IPS-18a (cell line): ENCODE data around the gene STK40.

Experiments used
- H3K27ac ChIP-seq: one replicate; pipeline ENCODE4 v1.5.1; 2013; ENCODE audit warnings: low read length
- H3K27me3 ChIP-seq: one replicate; pipeline ENCODE4 v1.6.1; 2013; ENCODE audit warnings: mild to moderate bottlenecking, low read length; ENCODE audit not compliant: control insufficient read depth, insufficient read depth
- H3K36me3 ChIP-seq: one replicate; pipeline ENCODE4 v1.6.1; 2013; ENCODE audit warnings: low read depth, low read length; ENCODE audit not compliant: control insufficient read depth
- H3K4me1 ChIP-seq: one replicate; pipeline ENCODE4 v1.6.1; 2013; ENCODE audit warnings: low read depth, low read length; ENCODE audit not compliant: control insufficient read depth
- H3K4me3 ChIP-seq: one replicate; pipeline ENCODE4 v1.5.1; 2013; ENCODE audit warnings: low read length
- H3K9ac ChIP-seq: one replicate; pipeline ENCODE4 v1.6.1; 2013; ENCODE audit warnings: mild to moderate bottlenecking, low read length, moderate library complexity
- H3K9me3 ChIP-seq: one replicate; pipeline ENCODE4 v1.6.1; 2013; ENCODE audit warnings: low read depth, low read length; ENCODE audit not compliant: control insufficient read depth

STK40 gene

GRCh38 chr1:36411674-36412648 lies 26.2 kb upstream of the STK40 start:
- Histone ChIP-seq H3K27ac (no peak overlapping the region), H3K4me1 (no peaks in the 10 kb centered on the region), H3K4me3 (no peak overlapping the region), H3K36me3 (no peaks in the 10 kb centered on the region), H3K9ac (no peak overlapping the region), H3K9me3 (no peaks in the 10 kb centered on the region), H3K27me3 (no peaks in the 10 kb centered on the region)

DNA sequence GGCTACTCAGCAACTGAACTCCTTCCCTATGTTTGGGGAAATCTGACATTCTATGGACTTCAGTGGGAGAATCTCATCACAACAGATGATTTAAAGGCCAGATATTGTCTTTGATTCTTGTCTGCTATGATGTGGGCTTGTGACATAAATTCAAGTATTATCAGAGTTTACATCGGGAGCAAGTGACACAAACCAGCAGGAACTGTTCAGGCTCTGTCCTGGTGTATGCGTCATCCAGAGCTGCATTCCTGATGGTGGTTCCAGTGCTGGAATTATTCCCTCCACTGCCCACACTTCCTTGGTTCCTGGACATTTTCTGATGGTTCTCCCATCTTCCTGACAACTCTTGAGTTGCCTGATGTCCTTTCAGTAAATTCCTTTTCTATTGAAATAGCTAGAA lies 22.8 kb upstream of the STK40 start:
- H3K4me1 ChIP-seq: no peaks in the 10 kb centered on the region
- no peak overlapping the region for H3K4me3 ChIP-seq
- H3K27ac ChIP-seq: no peak overlapping the region
- H3K9me3 ChIP-seq: no peaks in the 10 kb centered on the region
- no peaks in the 10 kb centered on the region for H3K36me3 ChIP-seq
- no peak overlapping the region for H3K9ac ChIP-seq
- no peaks in the 10 kb centered on the region for H3K27me3 ChIP-seq

DNA sequence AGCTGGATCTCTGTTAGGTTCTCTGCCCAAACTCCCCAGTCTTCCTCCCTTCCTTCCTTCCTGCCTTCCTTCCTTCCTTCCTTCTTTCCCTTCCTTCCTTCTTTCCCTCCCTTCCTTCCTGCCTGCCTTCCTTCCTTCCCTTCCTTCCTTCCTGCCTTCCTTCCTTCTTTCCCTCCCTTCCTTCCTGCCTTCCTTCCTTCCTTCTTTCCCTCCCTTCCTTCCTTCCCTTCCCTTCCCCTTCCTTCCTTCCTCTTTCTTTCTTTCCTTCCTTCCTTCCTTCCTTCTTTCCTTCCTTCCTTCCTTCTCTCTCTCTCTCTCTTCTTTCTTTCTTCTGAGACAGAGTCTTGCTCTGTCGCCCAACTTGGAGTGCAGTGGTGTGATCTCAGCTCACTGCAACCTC lies 20.7 kb upstream of the STK40 start:
- Histone ChIP-seq H3K9me3 (no peaks in the 10 kb centered on the region), H3K27me3 (no peaks in the 10 kb centered on the region), H3K27ac (no peak overlapping the region), H3K36me3 (no peaks in the 10 kb centered on the region), H3K9ac (no peak overlapping the region), H3K4me1 (no peaks in the 10 kb centered on the region), H3K4me3 (no peak overlapping the region)

DNA sequence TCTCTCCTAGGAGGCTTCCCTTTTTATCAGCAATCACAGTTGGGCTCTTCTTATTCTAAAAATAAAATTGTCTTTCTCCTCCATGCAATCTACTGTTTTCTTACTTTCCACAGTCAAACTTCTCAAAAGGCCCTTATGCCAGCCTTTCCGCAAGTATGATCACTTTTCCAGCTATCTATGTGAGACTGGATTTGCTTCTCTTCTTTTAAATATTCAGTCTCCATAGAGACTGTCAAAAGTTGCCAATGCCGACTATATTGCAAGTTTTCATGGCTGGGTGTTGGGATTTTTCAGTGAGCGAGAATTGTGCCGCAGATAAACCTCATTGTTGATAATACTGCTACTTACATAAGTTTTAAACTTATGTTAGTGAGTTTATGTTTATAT lies 16.8 kb upstream of the STK40 start:
- no peaks in the 10 kb centered on the region for H3K36me3 ChIP-seq
- H3K27ac ChIP-seq: no peak overlapping the region
- no peaks in the 10 kb centered on the region for H3K9me3 ChIP-seq
- H3K4me1 ChIP-seq: peaks cover 4% of the 10 kb centered on the region
- no peak overlapping the region for H3K9ac ChIP-seq
- H3K4me3 ChIP-seq: no peak overlapping the region
- no peaks in the 10 kb centered on the region for H3K27me3 ChIP-seq

GRCh38 chr1:36401602-36402503 lies 16.1 kb upstream of the STK40 start:
- no peak overlapping the region for H3K27ac ChIP-seq
- H3K27me3 ChIP-seq: no peaks in the 10 kb centered on the region
- peaks cover 4% of the 10 kb centered on the region for H3K4me1 ChIP-seq
- H3K9me3 ChIP-seq: no peaks in the 10 kb centered on the region
- H3K4me3 ChIP-seq: peak overlapping the region; percentile 82
- no peaks in the 10 kb centered on the region for H3K36me3 ChIP-seq
- peak overlapping the region; percentile 73 for H3K9ac ChIP-seq

GRCh38 chr1:36400825-36401601 lies 15.3 kb upstream of the STK40 start:
- H3K9ac ChIP-seq: peak overlapping the region; percentile 73
- H3K4me1 ChIP-seq: peaks cover 4% of the 10 kb centered on the region
- H3K36me3 ChIP-seq: no peaks in the 10 kb centered on the region
- H3K27ac ChIP-seq: peak overlapping the region; percentile 42
- H3K4me3 ChIP-seq: peak overlapping the region; percentile 82
- H3K9me3 ChIP-seq: no peaks in the 10 kb centered on the region
- no peaks in the 10 kb centered on the region for H3K27me3 ChIP-seq

DNA sequence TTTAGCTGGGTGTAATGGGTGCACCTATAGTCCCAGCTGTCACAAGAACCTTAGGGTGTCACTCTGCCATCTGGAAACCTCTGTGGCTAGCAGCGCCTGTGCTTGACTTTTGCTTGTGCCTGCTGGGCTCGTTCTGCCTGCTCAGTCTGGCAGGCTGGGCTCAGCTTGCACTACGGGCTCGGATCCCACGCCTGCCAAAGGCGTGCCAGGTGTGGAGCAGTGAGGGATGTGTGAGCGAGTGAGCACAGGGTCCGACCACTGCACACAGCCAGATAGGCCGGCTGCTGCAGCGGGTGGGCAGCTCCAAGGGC lies 14.7 kb upstream of the STK40 start:
- Histone ChIP-seq H3K9me3 (no peaks in the 10 kb centered on the region), H3K4me1 (peaks cover 4% of the 10 kb centered on the region), H3K27me3 (no peaks in the 10 kb centered on the region), H3K4me3 (peak overlapping the region; percentile 82), H3K27ac (no peak overlapping the region), H3K36me3 (no peaks in the 10 kb centered on the region), H3K9ac (peak overlapping the region; percentile 68)

DNA sequence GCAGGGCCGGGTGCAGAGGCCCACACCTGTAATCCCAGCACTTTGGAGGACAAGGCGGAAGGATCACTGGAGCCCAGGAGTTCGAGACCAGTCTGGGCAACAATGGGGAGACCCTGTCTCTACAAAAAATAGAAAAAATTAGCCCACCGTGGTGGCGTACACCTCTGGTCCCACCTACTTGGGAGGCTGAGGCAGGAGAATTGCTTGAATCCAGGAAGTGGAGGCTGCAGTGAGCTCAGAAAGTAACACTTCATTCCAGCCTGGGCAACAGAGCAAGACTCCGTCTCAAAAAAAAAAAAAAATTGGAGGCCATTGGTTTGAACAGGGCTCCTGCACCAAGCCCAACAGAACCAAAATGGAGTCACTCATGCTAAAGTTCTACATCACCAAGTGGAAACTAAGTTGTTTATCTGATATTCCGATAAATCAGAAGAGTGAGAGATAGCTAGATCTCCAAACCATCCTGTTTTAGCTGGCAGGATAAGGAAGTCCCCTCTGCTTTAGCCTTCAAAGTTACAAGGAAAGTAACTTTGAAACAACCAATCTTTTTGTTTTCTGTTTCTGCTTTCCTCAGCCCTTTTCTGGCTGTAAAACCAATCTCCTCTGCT lies 12.8 kb upstream of the STK40 start:
- Histone ChIP-seq H3K9ac (peak overlapping the region; percentile 48), H3K36me3 (peaks cover 4% of the 10 kb centered on the region), H3K9me3 (no peaks in the 10 kb centered on the region), H3K4me1 (peaks cover 4% of the 10 kb centered on the region), H3K27me3 (no peaks in the 10 kb centered on the region), H3K27ac (no peak overlapping the region), H3K4me3 (peak overlapping the region; percentile 82)

DNA sequence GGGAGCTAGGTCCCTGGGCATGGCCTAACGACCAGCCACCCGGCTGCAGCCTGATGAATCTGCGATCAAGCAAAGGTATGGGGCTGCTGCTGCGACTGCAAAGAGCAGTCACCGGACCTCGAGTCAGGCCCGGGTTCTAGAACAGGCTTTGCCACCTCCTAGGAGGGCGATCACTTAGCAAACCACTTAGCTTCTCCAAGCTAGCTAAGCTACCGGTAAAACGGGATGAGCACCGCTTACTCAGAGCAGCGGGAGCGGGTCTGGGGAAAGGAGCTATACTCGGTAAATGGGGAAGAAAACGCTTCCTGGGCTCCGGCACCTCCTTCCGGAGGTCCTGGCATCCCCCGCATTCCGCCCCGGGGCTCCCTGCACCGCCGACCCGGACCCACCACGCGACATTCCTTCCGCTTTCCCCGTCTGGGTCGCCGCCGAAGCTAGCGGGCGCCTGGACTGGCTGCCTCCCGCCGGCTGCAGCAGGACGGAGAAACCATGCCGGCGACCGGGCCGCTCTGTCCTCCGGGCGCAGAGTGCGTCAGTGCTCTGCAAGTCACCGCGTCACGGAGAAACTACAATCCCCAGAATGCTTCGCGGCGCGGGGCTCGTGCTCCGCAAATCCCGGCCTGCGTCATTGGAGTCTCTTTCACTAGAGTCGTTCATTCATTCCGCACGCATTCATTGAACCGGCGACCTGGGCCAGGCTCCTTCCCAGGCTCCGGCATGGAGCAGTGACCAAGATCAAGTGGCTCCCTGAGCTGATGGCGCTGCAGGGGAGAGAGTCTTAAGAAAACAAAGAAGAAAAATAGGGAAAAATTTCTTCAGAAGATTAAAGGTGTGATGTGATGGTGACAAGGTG lies 11.9 kb upstream of the STK40 start, which contains the start of gene LSM10:
Gene LSM10 (minus strand): TSS at position 531 of the 853 bp plus-strand sequence. CDS start 3,779 bp downstream, outside the sequence.
- Histone ChIP-seq H3K9me3 (no peaks in the 10 kb centered on the region), H3K4me3 (peak within 1 kb of the TSS; percentile 82), H3K9ac (peak within 1 kb of the TSS; percentile 76), H3K4me1 (peaks cover 4% of the 10 kb centered on the region), H3K27me3 (no peaks in the 10 kb centered on the region), H3K27ac (peak within 1 kb of the TSS; percentile 29), H3K36me3 (peaks cover 12% of the 10 kb centered on the region)

GRCh38 chr1:36397083-36397377 lies 11.3 kb upstream of the STK40 start:
- peaks cover 4% of the 10 kb centered on the region for H3K4me1 ChIP-seq
- peaks cover 18% of the 10 kb centered on the region for H3K36me3 ChIP-seq
- H3K4me3 ChIP-seq: peak overlapping the region; percentile 82
- no peaks in the 10 kb centered on the region for H3K27me3 ChIP-seq
- peak overlapping the region; percentile 76 for H3K9ac ChIP-seq
- no peaks in the 10 kb centered on the region for H3K9me3 ChIP-seq
- H3K27ac ChIP-seq: peak overlapping the region; percentile 29
